Measurements from ENCODE around the gene MAD1L1.

Gene MAD1L1

DNA sequence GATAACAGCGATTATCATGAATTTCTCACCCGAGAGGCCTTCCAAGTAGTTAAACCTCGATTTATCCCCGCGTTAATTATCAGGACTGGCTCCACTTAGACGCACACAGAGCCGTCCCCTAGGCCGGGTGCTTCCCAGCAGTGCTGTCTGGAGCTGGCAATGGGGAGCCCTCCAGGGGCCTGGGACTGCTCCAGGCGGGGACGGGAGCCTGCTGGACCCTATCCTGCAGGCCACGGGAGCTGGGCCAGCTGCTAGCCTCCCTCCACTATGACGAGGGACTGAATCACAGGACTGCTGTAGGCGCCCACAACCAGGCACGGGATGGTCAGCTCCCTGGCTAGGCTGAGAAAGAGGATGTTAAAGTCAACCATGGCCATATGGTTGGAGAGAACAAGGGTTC, 333.5 kb downstream of the MAD1L1 start:
- no peaks in the 10 kb centered on the region for H3K9me2 ChIP-seq (replicated peaks; ENCODE audit: insufficient read depth, low read length)

DNA sequence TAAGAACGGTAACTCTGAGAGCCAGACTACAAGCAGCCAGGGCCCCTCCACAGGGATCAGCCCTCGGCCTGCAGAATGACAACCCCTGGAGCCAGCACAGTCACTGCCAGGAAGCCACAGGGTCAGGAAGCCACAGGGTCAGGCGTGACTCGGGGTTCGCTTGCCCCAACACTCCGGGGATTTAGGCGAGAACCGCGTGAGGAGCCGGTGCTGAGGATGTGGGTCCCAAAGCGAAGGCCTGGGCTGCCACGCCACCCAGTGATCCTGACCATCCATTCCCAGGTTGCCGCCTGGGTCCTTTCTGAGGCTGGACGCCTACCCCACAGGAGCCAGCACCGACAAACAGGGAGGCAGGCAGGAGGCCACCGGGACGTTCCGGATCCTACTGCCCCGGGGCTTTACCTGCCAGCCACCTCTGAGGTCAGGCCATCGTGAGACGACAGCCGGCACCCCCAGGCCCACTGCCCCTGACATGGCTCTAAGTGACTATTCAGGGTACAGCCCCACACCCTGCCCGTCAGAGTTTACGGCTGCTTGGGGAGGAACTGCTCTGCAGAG, 334.0 kb downstream of the MAD1L1 start:
- Histone ChIP-seq H3K9me3 (ENCODE audit: insufficient read depth, low read length) (no peaks in the 10 kb centered on the region), H3K27me3 (ENCODE audit: low read length) (no peaks in the 10 kb centered on the region), H2AFZ (ENCODE audit: low read depth, low read length, severe bottlenecking) (no peak overlapping the region), H3K36me3 (ENCODE audit: low read length) (no peaks in the 10 kb centered on the region), H4K20me1 (ENCODE audit: low read depth, low read length) (no peaks in the 10 kb centered on the region), H3K79me2 (ENCODE audit: insufficient read depth, low read length) (no peaks in the 10 kb centered on the region), H3K4me2 (ENCODE audit: low read depth, low read length, poor library complexity, severe bottlenecking) (no peak overlapping the region), H3K9ac (ENCODE audit: low read length) (no peak overlapping the region), H3F3A (ENCODE audit: insufficient read depth) (no peaks in the 10 kb centered on the region), H3K27ac (ENCODE audit: low read depth, low read length) (no peak overlapping the region), H3K9me2 (replicated peaks; ENCODE audit: insufficient read depth, low read length) (no peaks in the 10 kb centered on the region), H3K4me3 (ENCODE audit: insufficient read depth, low read length, poor library complexity, severe bottlenecking) (no peak overlapping the region)
- TF ChIP-seq, protein P1, sequence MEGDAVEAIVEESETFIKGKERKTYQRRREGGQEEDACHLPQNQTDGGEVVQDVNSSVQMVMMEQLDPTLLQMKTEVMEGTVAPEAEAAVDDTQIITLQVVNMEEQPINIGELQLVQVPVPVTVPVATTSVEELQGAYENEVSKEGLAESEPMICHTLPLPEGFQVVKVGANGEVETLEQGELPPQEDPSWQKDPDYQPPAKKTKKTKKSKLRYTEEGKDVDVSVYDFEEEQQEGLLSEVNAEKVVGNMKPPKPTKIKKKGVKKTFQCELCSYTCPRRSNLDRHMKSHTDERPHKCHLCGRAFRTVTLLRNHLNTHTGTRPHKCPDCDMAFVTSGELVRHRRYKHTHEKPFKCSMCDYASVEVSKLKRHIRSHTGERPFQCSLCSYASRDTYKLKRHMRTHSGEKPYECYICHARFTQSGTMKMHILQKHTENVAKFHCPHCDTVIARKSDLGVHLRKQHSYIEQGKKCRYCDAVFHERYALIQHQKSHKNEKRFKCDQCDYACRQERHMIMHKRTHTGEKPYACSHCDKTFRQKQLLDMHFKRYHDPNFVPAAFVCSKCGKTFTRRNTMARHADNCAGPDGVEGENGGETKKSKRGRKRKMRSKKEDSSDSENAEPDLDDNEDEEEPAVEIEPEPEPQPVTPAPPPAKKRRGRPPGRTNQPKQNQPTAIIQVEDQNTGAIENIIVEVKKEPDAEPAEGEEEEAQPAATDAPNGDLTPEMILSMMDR (IDR thresholded peaks at IDR 0.05; ENCODE audit: insufficient read depth, low read length, poor library complexity, severe bottlenecking), result no peak
- no peak for TF ChIP-seq EZH2phosphoT487 (conservative IDR thresholded peaks at IDR 0.05; ENCODE audit: low read length)

More for the DNA sequence above, 333.5 kb downstream of the MAD1L1 start:
- Histone ChIP-seq H3K27me3 (ENCODE audit: low read length) (no peaks in the 10 kb centered on the region), H3K4me3 (ENCODE audit: insufficient read depth, low read length, poor library complexity, severe bottlenecking) (no peak overlapping the region), H3K9ac (ENCODE audit: low read length) (no peak overlapping the region), H3F3A (ENCODE audit: insufficient read depth) (no peaks in the 10 kb centered on the region), H2AFZ (ENCODE audit: low read depth, low read length, severe bottlenecking) (no peak overlapping the region), H3K4me2 (ENCODE audit: low read depth, low read length, poor library complexity, severe bottlenecking) (no peak overlapping the region), H3K9me3 (ENCODE audit: insufficient read depth, low read length) (no peaks in the 10 kb centered on the region), H4K20me1 (ENCODE audit: low read depth, low read length) (no peaks in the 10 kb centered on the region), H3K79me2 (ENCODE audit: insufficient read depth, low read length) (no peaks in the 10 kb centered on the region), H3K36me3 (ENCODE audit: low read length) (no peaks in the 10 kb centered on the region), H3K27ac (ENCODE audit: low read depth, low read length) (no peak overlapping the region)
- TF ChIP-seq, protein P1 (IDR thresholded peaks at IDR 0.05; ENCODE audit: insufficient read depth, low read length, poor library complexity, severe bottlenecking), result no peak
- no peak for TF ChIP-seq EZH2phosphoT487 (conservative IDR thresholded peaks at IDR 0.05; ENCODE audit: low read length)

DNA sequence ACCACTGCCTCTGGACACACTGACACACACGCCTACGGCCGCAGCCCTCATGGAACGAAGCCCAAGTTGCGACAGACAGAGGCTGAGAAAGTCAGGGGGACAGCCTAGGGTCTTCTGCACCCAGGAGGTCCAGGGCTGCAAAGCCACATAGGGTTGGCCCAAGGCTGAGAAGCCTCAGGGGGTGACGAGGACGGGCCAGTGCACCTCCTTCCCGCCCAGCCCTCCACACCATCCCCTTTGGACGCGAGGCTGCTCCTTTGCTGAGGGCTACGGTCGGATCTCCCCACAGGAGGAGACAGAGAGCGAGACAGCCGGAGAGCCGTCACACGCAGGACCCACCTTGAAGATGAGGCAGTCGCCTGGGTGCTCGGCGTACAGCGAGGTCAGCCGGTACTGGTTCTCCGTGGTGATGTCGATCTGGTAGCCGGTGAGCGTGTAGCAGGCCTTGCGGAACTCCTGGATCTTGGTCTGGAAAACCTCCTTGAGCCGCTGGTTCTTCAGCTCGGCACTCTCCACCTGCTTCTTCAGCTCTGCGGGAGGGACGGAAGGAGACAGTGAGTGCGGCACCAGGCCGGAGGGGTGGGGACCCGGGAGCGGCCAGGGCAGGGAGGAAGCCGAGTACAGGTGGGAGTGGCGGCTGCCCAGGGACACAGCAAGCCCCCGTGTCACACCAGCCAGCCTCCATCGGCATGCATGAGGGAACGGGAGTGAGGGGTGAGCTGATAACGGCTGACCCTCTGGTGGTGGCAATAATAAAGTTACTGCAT, 334.7 kb downstream of the MAD1L1 start:
- H2AFZ ChIP-seq (ENCODE audit: low read depth, low read length, severe bottlenecking), result no peak overlapping the region
- H4K20me1 ChIP-seq (ENCODE audit: low read depth, low read length), result no peaks in the 10 kb centered on the region
- H3K9me3 ChIP-seq (ENCODE audit: insufficient read depth, low read length), result no peaks in the 10 kb centered on the region
- no peaks in the 10 kb centered on the region for H3K79me2 ChIP-seq (ENCODE audit: insufficient read depth, low read length)
- H3K36me3 ChIP-seq (ENCODE audit: low read length), result no peaks in the 10 kb centered on the region
- H3K9me2 ChIP-seq (replicated peaks; ENCODE audit: insufficient read depth, low read length), result no peaks in the 10 kb centered on the region
- no peak overlapping the region for H3K27ac ChIP-seq (ENCODE audit: low read depth, low read length)
- no peaks in the 10 kb centered on the region for H3K27me3 ChIP-seq (ENCODE audit: low read length)
- H3K9ac ChIP-seq (ENCODE audit: low read length), result no peak overlapping the region
- TF ChIP-seq, protein P1 (IDR thresholded peaks at IDR 0.05; ENCODE audit: insufficient read depth, low read length, poor library complexity, severe bottlenecking), result no peak
- no peak for TF ChIP-seq EZH2phosphoT487 (conservative IDR thresholded peaks at IDR 0.05; ENCODE audit: low read length)
- H3F3A ChIP-seq (ENCODE audit: insufficient read depth), result no peaks in the 10 kb centered on the region
- H3K4me3 ChIP-seq (ENCODE audit: insufficient read depth, low read length, poor library complexity, severe bottlenecking), result no peak overlapping the region
- H3K4me2 ChIP-seq (ENCODE audit: low read depth, low read length, poor library complexity, severe bottlenecking), result no peak overlapping the region
